IMR-90 (cell line): Measurements from ENCODE around the gene HSPA12A. TPM values are rescaled to one million over a fixed set of nuclear protein-coding genes. Genes with fewer than 3 reads are reported as not detected.

Experiments
- ATAC-seq: fragments of 200-7000 bp; cut with Tn5 transposase; 2 replicates; pipeline ENCODE4 v1.9.1; 2020; ENCODE audit warnings: low read depth, mild to moderate bottlenecking, moderate library complexity
- BruUV-seq: library from RNA; stranded (reverse); fragments of 400-500 nt; replicated peaks from 2 replicates; lab custom pipeline; 2021; lab: Mats Ljungman, UMichigan
- CTCF ChIA-PET: fragments of 300-600 bp; formaldehyde crosslinking; extraction: SDS; loops from one replicate; lab custom pipeline; 2021; ENCODE audit warnings: antibody characterized with exemption; lab: Yijun Ruan, JAX
- POLR2A ChIA-PET: fragments of 300-600 bp; sonication (Branson Sonifier 250); formaldehyde crosslinking; loops from one replicate; lab custom pipeline; 2022; ENCODE audit warnings: antibody characterized with exemption; ENCODE audit not compliant: unreplicated experiment; lab: Charles Lee
- DNase-seq: peaks from one replicate; pipeline ENCODE4 v3.0.0; 2013
- H2AFZ ChIP-seq: replicated peaks from 2 replicates; pipeline ENCODE3; 2013; ENCODE audit warnings: low read length, mild to moderate bottlenecking; ENCODE audit not compliant: poor library complexity
- H2AK5ac ChIP-seq: 2 replicates; pipeline ENCODE4 v1.6.1; 2013; ENCODE audit warnings: low read depth, low read length, inconsistent platforms
- H2AK9ac ChIP-seq: replicated peaks from 2 replicates; pipeline ENCODE3; 2013; ENCODE audit warnings: mild to moderate bottlenecking, low read depth, low read length, moderate library complexity; ENCODE audit not compliant: poor library complexity
- H2BK120ac ChIP-seq: 2 replicates; pipeline ENCODE4 v1.6.1; 2013; ENCODE audit warnings: low read depth, low read length, inconsistent platforms
- H2BK15ac ChIP-seq: 3 replicates; pipeline ENCODE4 v1.6.1; 2013; ENCODE audit warnings: low read depth, low read length, inconsistent platforms
- H2BK20ac ChIP-seq: 2 replicates; pipeline ENCODE4 v1.6.1; 2013; ENCODE audit warnings: low read depth, mild to moderate bottlenecking, inconsistent platforms, low read length, moderate library complexity
- H2BK5ac ChIP-seq: 2 replicates; pipeline ENCODE4 v1.6.1; 2013; ENCODE audit warnings: mild to moderate bottlenecking, low read depth, low read length, inconsistent platforms; ENCODE audit not compliant: poor library complexity, severe bottlenecking
- H3K14ac ChIP-seq: replicated peaks from 2 replicates; pipeline ENCODE4 v1.6.1; 2013; ENCODE audit warnings: low read depth, low read length, inconsistent platforms
- H3K18ac ChIP-seq: 2 replicates; pipeline ENCODE4 v1.6.1; 2013; ENCODE audit warnings: low read depth, low read length, control low read depth
- H3K23ac ChIP-seq: 2 replicates; pipeline ENCODE4 v1.6.1; 2013; ENCODE audit warnings: low read depth, low read length, inconsistent platforms
- H3K27ac ChIP-seq: 2 replicates; pipeline ENCODE4 v1.5.1; 2013; ENCODE audit warnings: mild to moderate bottlenecking, control low read depth, low read length; ENCODE audit not compliant: insufficient read depth
- H3K27me3 ChIP-seq: 2 replicates; pipeline ENCODE4 v1.6.1; 2013; ENCODE audit warnings: low read length; ENCODE audit not compliant: control insufficient read depth, insufficient read depth
- H3K36me3 ChIP-seq: 2 replicates; pipeline ENCODE4 v1.6.1; 2013; ENCODE audit warnings: low read length, mixed read lengths; ENCODE audit not compliant: control insufficient read depth, insufficient read depth
- H3K4ac ChIP-seq: 2 replicates; pipeline ENCODE4 v1.6.1; 2013; ENCODE audit warnings: low read depth, low read length, inconsistent platforms
- H3K4me1 ChIP-seq: 2 replicates; pipeline ENCODE4 v1.6.1; 2013; ENCODE audit warnings: low read length, mixed read lengths; ENCODE audit not compliant: control insufficient read depth, insufficient read depth
- H3K4me2 ChIP-seq: 2 replicates; pipeline ENCODE4 v1.6.1; 2013; ENCODE audit warnings: low read depth, mild to moderate bottlenecking, control low read depth, low read length, moderate library complexity
- H3K4me3 ChIP-seq: 2 replicates; pipeline ENCODE4 v1.5.1; 2013; ENCODE audit warnings: low read depth, mild to moderate bottlenecking, control low read depth, low read length, moderate library complexity; ENCODE audit not compliant: insufficient read depth
- H3K56ac ChIP-seq: 2 replicates; pipeline ENCODE4 v1.6.1; 2013; ENCODE audit warnings: low read length, inconsistent platforms; ENCODE audit not compliant: insufficient read depth; ENCODE audit errors: extremely low read depth
- H3K79me1 ChIP-seq, 2 experiments: 2 replicates each; pipeline ENCODE4 v1.6.1; 2013; ENCODE audit warnings: low read length in 2 of 2, inconsistent platforms in 1 of 2, low read depth in 1 of 2
- H3K9ac ChIP-seq: 2 replicates; pipeline ENCODE4 v1.6.1; 2013; ENCODE audit warnings: low read depth, low read length, control low read depth
- H3K9me1 ChIP-seq: 2 replicates; pipeline ENCODE4 v1.6.1; 2013; ENCODE audit warnings: low read length, inconsistent platforms; ENCODE audit not compliant: insufficient read depth
- H3K9me3 ChIP-seq: 2 replicates; pipeline ENCODE4 v1.6.1; 2013; ENCODE audit warnings: low read length; ENCODE audit not compliant: control insufficient read depth, insufficient read depth
- H4K20me1 ChIP-seq: 2 replicates; pipeline ENCODE4 v1.6.1; 2013; ENCODE audit warnings: low read length, inconsistent platforms; ENCODE audit not compliant: insufficient read depth
- H4K5ac ChIP-seq: 2 replicates; pipeline ENCODE4 v1.6.1; 2013; ENCODE audit warnings: mild to moderate bottlenecking, low read depth, low read length, control low read depth
- H4K8ac ChIP-seq, 2 experiments: 2 replicates each; pipeline ENCODE4 v1.6.1; 2013; ENCODE audit warnings: low read depth in 2 of 2, low read length in 2 of 2, control low read depth in 1 of 2, inconsistent platforms in 1 of 2
- H4K91ac ChIP-seq: 2 replicates; pipeline ENCODE4 v1.6.1; 2013; ENCODE audit warnings: low read depth, low read length, inconsistent platforms; ENCODE audit not compliant: insufficient read depth
- CHD1 ChIP-seq: IDR thresholded peaks from 2 replicates; pipeline ENCODE4 v1.6.1; 2012; ENCODE audit warnings: low read depth, low read length, improper control_type of control experiment
- MAFK ChIP-seq: IDR thresholded peaks from 2 replicates; pipeline ENCODE4 v1.6.1; 2012; ENCODE audit warnings: low read depth, low read length, improper control_type of control experiment
- MAZ ChIP-seq: IDR thresholded peaks from 2 replicates; pipeline ENCODE4 v1.6.1; 2012; ENCODE audit warnings: low read depth, mild to moderate bottlenecking, low read length, improper control_type of control experiment, moderate library complexity, borderline replicate concordance
- MXI1 ChIP-seq: IDR thresholded peaks from 2 replicates; pipeline ENCODE4 v1.6.1; 2012; ENCODE audit warnings: low read depth, mild to moderate bottlenecking, low read length, moderate library complexity, borderline replicate concordance
- RAD21 ChIP-seq: IDR thresholded peaks from 2 replicates; pipeline ENCODE4 v1.6.1; 2012; ENCODE audit warnings: low read length, improper control_type of control experiment
- RFX5 ChIP-seq: IDR thresholded peaks from 2 replicates; pipeline ENCODE4 v1.8.0; 2012; ENCODE audit warnings: low read depth, mild to moderate bottlenecking, low read length, moderate library complexity
- SMC3 ChIP-seq: fragments of 150-350 bp; IDR thresholded peaks from 2 replicates; pipeline ENCODE4 v1.6.1; 2016; ENCODE audit warnings: low read depth, mild to moderate bottlenecking, antibody characterized with exemption, low read length, moderate library complexity
- WGBS, 2 experiments: methylation state at CpG; one replicate each; pipeline versions ENCODE4 v1.1.5 to v1.1.7; 2013; ENCODE audit warnings: missing lambda C conversion rate in 2 of 2; ENCODE audit not compliant: insufficient read length in 1 of 2; ENCODE audit errors: extremely low coverage in 2 of 2; 5-methylcytosine and 5-hydroxymethylcytosine counted together
- dilution Hi-C: fragments of 300-500 bp; cut with HindIII; formaldehyde crosslinking; loops from one replicate; pipeline ENCODE4 v1.14.3; 2018; ENCODE audit warnings: low sequenced_read_pairs; ENCODE audit not compliant: unreplicated experiment
- in situ Hi-C: fragments of 300-500 bp; cut with MboI; formaldehyde crosslinking; loops from 3 replicates; pipeline ENCODE4 v1.14.3; 2019; ENCODE audit warnings: low sequenced_read_pairs, inconsistent platforms, mixed read lengths
- intact Hi-C: fragments of 100-400 bp; cut with micrococcal nuclease; formaldehyde crosslinking; loops from 2 replicates; pipeline ENCODE4 v1.10.0; 2022
- polyA plus RNA-seq, 3 experiments: library from polyadenylated mRNA; depleted of rRNA; stranded (reverse); fragments of >200 nt; gene quantifications; 2 replicates each; pipeline ENCODE4 v1.2.3, GENCODE V29; 2012; ENCODE audit warnings: low replicate concordance in 1 of 3
- total RNA-seq: library from RNA; depleted of rRNA; stranded (reverse); fragments of >200 nt; gene quantifications from 2 replicates; pipeline ENCODE4 v1.2.3, GENCODE V29; 2012
- TF ChIP-seq, protein P1 (sequence below): fragments of 150-350 bp; IDR thresholded peaks from 2 replicates; pipeline ENCODE4 v1.6.1; 2016; ENCODE audit warnings: low read depth, mild to moderate bottlenecking, low read length, moderate library complexity, borderline replicate concordance
- TF ChIP-seq, protein P2 (sequence below): conservative IDR thresholded peaks from 2 replicates; pipeline ENCODE4 v1.5.1; 2012; ENCODE audit warnings: mild to moderate bottlenecking, low read depth, low read length, improper control_type of control experiment
- TF ChIP-seq, protein P3 (sequence below): fragments of 150-350 bp; IDR thresholded peaks from 2 replicates; pipeline ENCODE4 v1.6.1; 2017; ENCODE audit warnings: mild to moderate bottlenecking, antibody characterized with exemption, low read length, low read depth

Gene HSPA12A
- total and polyA plus RNA-seq, 2 of the 4 experiments (the other 2 are of a cell fraction), result 16.1 to 16.7 TPM

DNA sequence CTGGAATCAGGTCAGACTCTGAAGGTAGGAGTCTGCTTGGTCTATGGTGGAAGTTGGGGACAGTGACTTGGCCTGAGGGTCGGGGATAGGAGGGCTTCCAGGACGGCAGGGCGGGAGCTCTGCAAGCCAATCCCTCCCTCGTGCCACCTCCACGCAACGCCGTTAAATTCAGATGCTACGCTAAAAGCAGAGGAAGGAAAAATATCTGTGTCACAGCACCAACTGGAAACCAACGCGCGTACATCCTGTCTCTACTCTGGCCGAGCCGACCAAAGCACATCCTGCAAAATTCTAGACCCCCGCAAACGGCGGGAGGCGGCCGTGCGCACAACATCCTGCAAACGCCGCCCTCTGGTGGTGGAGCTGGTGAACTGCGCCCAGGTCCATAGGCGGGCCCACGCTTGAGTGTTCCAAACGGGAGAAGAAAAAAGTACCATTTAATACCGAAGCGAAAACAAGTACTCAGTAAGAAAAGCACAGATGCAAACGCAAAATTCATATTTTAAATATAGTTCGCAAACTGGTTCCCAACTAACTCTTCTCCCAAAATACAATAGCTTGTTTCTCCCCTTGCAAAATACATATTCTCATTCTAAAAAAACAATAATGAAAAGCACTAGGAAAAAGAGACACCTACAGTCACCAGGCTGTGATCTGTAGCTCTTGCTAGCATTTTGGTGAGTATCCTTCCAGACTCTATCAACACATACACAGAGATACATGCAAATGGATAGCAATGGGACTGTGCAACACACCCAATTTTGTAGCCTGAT, 45.7 kb upstream of the HSPA12A start:
- H4K91ac ChIP-seq, result no peak overlapping the region

More for the DNA sequence above, 45.7 kb upstream of the HSPA12A start:
- peak overlapping the region; percentile 14 for H2AK9ac ChIP-seq
- no peaks in the 10 kb centered on the region for H3K79me1 ChIP-seq
- ChIA-PET CTCF (interaction anchor here (0.6 to 3.6 kb wide), 23 partner anchors 8 to 527 kb away, joined by 3 to 39 read pairs (median 3); no protein-coding TSS in a partner anchor), POLR2A (no interaction called here)
- no peak overlapping the region for H2BK15ac ChIP-seq
- in situ Hi-C loops (no loop called here), dilution Hi-C loops (loop anchor here (25.0 kb wide), 1 partner anchor 101 kb away; no protein-coding TSS in a partner anchor), intact Hi-C loops (loop anchor here (1.0 to 5.0 kb wide), 6 partner anchors 46 to 343 kb away; partner anchors contain the start of gene HSPA12A)
- peak; percentile 94 for ATAC-seq
- no peaks in the 10 kb centered on the region for H3K9me1 ChIP-seq
- H2BK5ac ChIP-seq, result no peak overlapping the region
- no peaks in the 10 kb centered on the region for H3K4me1 ChIP-seq
- no peak overlapping the region for H3K56ac ChIP-seq
- no peak overlapping the region for H4K5ac ChIP-seq
- H2AK5ac ChIP-seq, result no peak overlapping the region
- WGBS, 2 experiments, result 0% methylated on average over 11 of the region's 29 CpGs; no CpG with 5 or more reads in 1 of the 2 experiments
- peak overlapping the region; percentile 94 for H3K4me2 ChIP-seq
- H3K4me3 ChIP-seq, result peak overlapping the region; percentile 35
- H2BK120ac ChIP-seq, result no peak overlapping the region
- peak; percentile 69 for DNase-seq
- H2AFZ ChIP-seq, result peak overlapping the region; percentile 92
- H3K9me3 ChIP-seq, result no peaks in the 10 kb centered on the region
- no peak overlapping the region for H3K4ac ChIP-seq
- no peak overlapping the region for H3K27ac ChIP-seq
- H3K9ac ChIP-seq, result no peak overlapping the region
- peak overlapping the region in 1 of 2 experiments; percentile 37; a peak in 1 of 4 replicates for H4K8ac ChIP-seq
- H4K20me1 ChIP-seq, result no peaks in the 10 kb centered on the region
- H3K27me3 ChIP-seq, result peaks cover 3% of the 10 kb centered on the region; the same call in 1 of the 2 replicates
- H2BK20ac ChIP-seq, result no peak overlapping the region
- H3K18ac ChIP-seq, result no peak overlapping the region
- H3K36me3 ChIP-seq, result no peaks in the 10 kb centered on the region
- no TSS peak for BruUV-seq
- H3K14ac ChIP-seq, result no peak overlapping the region; the same call in 1 of the 2 replicates
- TF ChIP-seq RAD21, result peak; percentile 97
- no peak for TF ChIP-seq CHD1
- TF ChIP-seq, protein P1, sequence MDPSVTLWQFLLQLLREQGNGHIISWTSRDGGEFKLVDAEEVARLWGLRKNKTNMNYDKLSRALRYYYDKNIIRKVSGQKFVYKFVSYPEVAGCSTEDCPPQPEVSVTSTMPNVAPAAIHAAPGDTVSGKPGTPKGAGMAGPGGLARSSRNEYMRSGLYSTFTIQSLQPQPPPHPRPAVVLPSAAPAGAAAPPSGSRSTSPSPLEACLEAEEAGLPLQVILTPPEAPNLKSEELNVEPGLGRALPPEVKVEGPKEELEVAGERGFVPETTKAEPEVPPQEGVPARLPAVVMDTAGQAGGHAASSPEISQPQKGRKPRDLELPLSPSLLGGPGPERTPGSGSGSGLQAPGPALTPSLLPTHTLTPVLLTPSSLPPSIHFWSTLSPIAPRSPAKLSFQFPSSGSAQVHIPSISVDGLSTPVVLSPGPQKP, result no peak
- TF ChIP-seq MAZ, result peak; percentile 64; the same call in 1 of the 2 replicates
- TF ChIP-seq SMC3, result peak; percentile 98
- TF ChIP-seq RFX5, result no peak
- no peak for TF ChIP-seq MXI1
- TF ChIP-seq MAFK, result no peak
- TF ChIP-seq, protein P2, sequence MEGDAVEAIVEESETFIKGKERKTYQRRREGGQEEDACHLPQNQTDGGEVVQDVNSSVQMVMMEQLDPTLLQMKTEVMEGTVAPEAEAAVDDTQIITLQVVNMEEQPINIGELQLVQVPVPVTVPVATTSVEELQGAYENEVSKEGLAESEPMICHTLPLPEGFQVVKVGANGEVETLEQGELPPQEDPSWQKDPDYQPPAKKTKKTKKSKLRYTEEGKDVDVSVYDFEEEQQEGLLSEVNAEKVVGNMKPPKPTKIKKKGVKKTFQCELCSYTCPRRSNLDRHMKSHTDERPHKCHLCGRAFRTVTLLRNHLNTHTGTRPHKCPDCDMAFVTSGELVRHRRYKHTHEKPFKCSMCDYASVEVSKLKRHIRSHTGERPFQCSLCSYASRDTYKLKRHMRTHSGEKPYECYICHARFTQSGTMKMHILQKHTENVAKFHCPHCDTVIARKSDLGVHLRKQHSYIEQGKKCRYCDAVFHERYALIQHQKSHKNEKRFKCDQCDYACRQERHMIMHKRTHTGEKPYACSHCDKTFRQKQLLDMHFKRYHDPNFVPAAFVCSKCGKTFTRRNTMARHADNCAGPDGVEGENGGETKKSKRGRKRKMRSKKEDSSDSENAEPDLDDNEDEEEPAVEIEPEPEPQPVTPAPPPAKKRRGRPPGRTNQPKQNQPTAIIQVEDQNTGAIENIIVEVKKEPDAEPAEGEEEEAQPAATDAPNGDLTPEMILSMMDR, result peak; percentile 97
- TF ChIP-seq, protein P3, sequence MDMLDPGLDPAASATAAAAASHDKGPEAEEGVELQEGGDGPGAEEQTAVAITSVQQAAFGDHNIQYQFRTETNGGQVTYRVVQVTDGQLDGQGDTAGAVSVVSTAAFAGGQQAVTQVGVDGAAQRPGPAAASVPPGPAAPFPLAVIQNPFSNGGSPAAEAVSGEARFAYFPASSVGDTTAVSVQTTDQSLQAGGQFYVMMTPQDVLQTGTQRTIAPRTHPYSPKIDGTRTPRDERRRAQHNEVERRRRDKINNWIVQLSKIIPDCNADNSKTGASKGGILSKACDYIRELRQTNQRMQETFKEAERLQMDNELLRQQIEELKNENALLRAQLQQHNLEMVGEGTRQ, result no peak
- H3K23ac ChIP-seq, result no peak overlapping the region; the same call in 1 of the 2 replicates
